ENCODE results near the gene KCTD5.
A peak's percentile ranks its signal among the peaks of the same experiment; 100 is the strongest.
"Not testable (repeated sequence)": the region's sequence is repeated elsewhere in the genome, so short reads cannot be mapped to it uniquely, and the experiment has no call there.

KCTD5 gene

GRCh38 chr16:2673066-2673999, 9.0 kb upstream of the KCTD5 start:
- peak; percentile 92 to 96 for DNase-seq

DNA sequence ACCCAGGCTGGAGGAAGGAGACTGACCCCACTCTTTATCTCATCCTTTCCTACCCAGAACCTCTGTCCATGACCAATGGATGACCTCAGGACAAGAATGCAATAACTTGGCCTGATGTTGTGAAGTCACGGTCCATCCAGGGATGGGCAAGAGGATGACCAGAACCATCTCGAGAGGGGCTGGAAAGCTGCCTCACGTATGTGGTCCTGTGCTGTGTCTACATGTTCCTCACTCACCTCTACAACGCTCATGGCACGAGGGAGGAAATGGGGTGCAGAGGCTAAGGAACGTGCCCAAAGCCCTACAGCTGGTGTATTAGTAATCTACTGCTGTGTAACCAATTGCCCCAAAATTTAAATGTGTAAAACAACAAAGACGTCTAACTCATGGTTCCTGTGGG, 7.3 kb upstream of the KCTD5 start:
- DNase-seq = no peak

DNA sequence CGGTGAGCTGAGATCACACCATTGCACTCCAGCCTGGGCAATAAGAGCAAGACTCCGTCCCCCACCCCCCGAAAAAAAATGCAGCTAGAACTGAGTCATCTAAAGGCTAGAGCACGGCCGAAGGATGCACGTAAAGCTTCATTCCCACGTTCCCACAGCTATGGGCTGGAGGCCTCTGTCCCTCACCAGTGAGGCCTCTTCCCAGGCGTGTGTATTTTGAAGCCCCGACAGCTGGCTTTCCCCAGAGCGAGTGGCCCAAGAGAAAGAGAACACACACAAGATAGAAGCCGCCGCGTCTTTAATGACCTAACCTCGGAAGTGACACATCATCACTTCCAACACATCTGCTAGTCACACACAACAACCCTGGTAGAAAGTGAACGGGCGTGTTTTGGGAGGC, 6.6 kb upstream of the KCTD5 start:
- DNase-seq = no peak

GRCh38 chr16:2676937-2677336, 5.4 kb upstream of the KCTD5 start:
- not testable (repeated sequence) for DNase-seq

GRCh38 chr16:2678206-2678965, 3.9 kb upstream of the KCTD5 start:
- DNase-seq = not testable (repeated sequence)

DNA sequence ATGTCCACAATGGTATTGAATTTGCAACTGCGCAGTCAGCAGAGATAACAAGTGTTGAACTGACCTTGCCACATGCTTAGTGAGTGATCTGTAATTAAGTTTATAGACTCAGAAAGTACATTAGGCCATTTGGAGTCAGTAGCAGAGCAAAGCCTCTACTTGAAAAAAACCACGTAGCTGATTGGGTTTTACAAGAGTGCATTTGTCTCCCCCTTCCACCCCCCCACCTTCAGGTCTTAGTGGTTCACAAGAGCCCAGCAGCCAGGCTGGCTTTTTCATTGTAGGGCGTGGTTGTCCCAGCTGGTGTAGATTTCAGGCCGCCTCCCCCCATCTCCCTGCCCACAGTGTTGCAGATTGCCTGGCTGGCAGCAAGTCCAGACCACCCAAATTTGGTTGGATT, 2.4 kb upstream of the KCTD5 start:
- not testable (repeated sequence) for DNase-seq

DNA sequence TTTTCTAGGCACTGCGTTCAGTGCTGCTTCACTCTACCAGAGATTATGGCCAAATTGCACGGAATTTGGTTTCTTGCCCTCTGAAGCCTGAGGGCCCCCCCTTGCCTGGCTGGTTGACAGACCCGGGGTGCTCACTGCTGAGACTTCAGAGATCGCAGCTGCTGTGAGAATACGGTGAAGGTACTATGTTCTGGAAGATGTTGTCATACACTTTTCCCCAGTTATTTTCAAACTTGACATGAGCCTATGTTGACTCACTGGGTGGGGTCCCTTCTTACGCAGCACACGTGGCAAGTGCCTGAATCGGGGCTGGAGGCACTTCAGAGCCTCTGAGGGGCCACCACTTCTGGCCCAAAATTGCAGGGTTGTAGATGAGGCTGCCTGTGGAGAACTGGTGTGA, 2.0 kb upstream of the KCTD5 start:
- not testable (repeated sequence) for DNase-seq

- not testable (repeated sequence) for DNase-seq
Measured at GRCh38 chr16:2683041-2683440, 718 bp downstream of the KCTD5 start.

DNA sequence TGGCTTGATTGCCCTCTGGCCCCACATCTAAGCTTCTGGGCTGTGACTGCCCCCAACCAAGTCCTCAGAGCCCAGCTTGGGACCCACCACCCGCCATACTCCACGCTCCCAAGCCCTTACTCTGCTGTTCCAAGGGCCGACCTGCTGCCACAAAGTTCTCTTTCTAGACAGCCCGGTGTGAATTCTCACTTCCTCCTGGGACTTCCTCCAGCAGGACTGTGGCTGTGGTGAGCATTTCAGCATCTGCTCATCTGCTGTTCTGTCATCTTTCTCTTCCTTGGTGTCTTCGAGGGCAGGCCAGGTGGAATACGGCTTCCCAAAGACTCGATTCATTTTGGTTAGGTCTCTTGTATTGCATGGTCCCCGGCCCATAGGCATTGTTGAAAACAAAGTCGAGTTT, 3.8 kb downstream of the KCTD5 start:
- DNase-seq = not testable (repeated sequence)

- DNase-seq = peak in 1 of 2 donors; percentile 36
Measured at GRCh38 chr16:2686912-2687507, 4.7 kb downstream of the KCTD5 start.

- DNase-seq = no peak
Measured at GRCh38 chr16:2687531-2688308, 5.4 kb downstream of the KCTD5 start.

DNA sequence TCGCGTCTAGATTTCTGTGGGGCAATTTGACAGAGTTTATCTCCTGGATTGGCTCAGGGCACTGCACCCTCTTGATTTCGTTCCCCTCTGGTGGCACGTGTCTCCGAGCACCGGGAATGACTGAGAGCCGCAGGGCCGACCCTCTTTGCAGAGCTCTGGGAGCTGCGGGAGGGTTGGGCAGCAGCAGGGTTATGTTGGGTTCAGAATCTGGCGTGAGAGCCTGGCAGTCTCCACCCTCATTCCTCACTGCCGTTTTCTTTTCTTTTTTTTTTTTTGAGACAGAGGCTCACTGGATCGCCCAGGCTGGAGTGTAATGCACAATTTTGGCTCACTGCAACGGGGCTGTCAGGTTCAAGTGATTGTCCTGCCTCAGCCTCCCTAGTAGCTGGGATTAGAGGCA, 7.1 kb downstream of the KCTD5 start:
- DNase-seq = not testable (repeated sequence)

GRCh38 chr16:2689968-2690801, 7.9 kb downstream of the KCTD5 start:
- no peak for DNase-seq

- no peak for DNase-seq
Measured at GRCh38 chr16:2690852-2691251, 8.5 kb downstream of the KCTD5 start.

- peak in 1 of 2 donors; percentile 61 for DNase-seq
Measured at GRCh38 chr16:2691491-2692248, 9.3 kb downstream of the KCTD5 start.

- peak; percentile 77 to 87 for DNase-seq
Measured at GRCh38 chr16:2692251-2692947, 10.1 kb downstream of the KCTD5 start.

DNA sequence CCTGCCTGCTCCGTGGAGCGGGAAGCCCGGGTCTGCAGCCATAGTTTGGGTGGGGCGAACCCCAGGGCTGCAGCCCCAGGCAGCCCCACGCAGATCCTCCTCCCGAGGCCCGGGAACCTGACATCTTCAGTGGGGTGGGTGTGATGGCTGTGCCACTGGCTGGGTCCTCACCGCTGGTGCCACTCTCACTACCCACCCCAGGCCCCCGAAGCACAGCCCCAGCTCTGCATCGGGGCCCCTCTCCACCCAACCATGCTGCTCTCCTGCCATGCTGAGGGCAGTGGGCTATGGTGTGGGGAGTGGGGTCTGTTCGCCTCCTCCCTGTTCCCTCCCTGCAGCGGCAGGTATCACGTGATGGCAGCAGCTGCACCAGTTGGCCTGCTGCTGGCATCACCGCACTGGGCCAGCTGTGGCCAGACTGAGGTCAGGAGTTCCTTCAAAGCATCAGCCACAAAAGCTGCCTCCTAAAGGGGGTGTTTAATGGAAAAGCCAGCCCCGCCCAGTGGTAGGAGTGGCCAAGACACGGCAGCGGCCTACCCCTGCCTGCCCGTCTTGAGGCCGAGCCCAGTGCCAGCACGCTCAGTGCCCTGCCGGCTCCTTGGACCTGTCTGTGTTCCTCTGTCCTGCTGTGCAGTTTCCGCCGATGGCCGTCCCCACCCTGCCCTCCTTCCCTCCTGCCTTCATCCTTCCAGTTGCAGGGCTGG, 10.8 kb downstream of the KCTD5 start:
- peak; percentile 61 to 78 for DNase-seq

DNA sequence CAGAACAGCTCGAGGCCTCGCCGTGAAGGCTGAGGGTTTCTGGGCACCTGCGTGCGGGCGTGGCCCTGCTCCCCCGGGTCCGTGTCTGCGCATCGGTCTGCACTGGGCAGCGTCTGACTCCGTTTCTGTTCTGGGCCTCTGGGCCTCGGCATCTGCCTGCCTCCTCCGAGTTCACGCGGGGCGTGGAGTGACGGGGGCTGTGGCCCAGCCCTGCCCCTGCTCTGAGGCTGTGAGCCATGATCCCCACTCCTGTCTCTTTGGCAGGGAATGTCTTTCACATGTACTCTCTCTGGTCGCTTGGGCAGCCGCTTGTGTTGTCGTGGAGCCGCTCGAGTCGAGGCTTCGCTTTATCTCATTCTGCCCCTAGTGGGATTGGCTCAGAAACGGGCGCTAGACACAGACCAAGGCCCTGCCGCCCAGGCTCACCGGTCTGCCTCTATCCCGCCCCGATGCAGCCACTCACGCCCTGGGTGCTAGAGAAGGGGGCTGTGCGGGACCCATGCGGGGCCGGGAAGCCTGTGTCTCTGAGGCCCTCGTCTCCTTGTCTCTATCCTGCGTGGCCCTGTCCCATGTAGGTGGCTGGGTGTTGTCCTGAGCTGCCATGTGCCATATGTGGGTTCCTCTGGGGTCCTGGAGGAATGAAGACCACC, 14.4 kb downstream of the KCTD5 start:
- DNase-seq = not testable (repeated sequence)

GRCh38 chr16:2697401-2697948, 15.2 kb downstream of the KCTD5 start:
- DNase-seq = no peak

All from hippocampal formation (tissue), 2 donors.